ENCODE results near the gene SLCO4A1.

Gene SLCO4A1

GRCh38 chr20:62603021-62603906 is 39.0 kb upstream of the SLCO4A1 start:
- TF ChIP-seq, protein P1, sequence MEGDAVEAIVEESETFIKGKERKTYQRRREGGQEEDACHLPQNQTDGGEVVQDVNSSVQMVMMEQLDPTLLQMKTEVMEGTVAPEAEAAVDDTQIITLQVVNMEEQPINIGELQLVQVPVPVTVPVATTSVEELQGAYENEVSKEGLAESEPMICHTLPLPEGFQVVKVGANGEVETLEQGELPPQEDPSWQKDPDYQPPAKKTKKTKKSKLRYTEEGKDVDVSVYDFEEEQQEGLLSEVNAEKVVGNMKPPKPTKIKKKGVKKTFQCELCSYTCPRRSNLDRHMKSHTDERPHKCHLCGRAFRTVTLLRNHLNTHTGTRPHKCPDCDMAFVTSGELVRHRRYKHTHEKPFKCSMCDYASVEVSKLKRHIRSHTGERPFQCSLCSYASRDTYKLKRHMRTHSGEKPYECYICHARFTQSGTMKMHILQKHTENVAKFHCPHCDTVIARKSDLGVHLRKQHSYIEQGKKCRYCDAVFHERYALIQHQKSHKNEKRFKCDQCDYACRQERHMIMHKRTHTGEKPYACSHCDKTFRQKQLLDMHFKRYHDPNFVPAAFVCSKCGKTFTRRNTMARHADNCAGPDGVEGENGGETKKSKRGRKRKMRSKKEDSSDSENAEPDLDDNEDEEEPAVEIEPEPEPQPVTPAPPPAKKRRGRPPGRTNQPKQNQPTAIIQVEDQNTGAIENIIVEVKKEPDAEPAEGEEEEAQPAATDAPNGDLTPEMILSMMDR (IDR thresholded peaks at IDR 0.05): no peak
- no peak for TF ChIP-seq ZFX (IDR thresholded peaks at IDR 0.05; ENCODE audit: borderline replicate concordance)
- no peak overlapping the region for H3K27ac ChIP-seq

GRCh38 chr20:62603907-62604785 is 38.2 kb upstream of the SLCO4A1 start:
- H3K27ac ChIP-seq: no peak overlapping the region
- TF ChIP-seq, protein P1 (IDR thresholded peaks at IDR 0.05): no peak
- no peak for TF ChIP-seq ZFX (IDR thresholded peaks at IDR 0.05; ENCODE audit: borderline replicate concordance)

- H3K27ac ChIP-seq: no peak overlapping the region
- TF ChIP-seq, protein P1 (IDR thresholded peaks at IDR 0.05): no peak
- no peak for TF ChIP-seq ZFX (IDR thresholded peaks at IDR 0.05; ENCODE audit: borderline replicate concordance)
These were observed 37.5 kb upstream of the SLCO4A1 start for GRCh38 chr20:62604796-62605195.

DNA sequence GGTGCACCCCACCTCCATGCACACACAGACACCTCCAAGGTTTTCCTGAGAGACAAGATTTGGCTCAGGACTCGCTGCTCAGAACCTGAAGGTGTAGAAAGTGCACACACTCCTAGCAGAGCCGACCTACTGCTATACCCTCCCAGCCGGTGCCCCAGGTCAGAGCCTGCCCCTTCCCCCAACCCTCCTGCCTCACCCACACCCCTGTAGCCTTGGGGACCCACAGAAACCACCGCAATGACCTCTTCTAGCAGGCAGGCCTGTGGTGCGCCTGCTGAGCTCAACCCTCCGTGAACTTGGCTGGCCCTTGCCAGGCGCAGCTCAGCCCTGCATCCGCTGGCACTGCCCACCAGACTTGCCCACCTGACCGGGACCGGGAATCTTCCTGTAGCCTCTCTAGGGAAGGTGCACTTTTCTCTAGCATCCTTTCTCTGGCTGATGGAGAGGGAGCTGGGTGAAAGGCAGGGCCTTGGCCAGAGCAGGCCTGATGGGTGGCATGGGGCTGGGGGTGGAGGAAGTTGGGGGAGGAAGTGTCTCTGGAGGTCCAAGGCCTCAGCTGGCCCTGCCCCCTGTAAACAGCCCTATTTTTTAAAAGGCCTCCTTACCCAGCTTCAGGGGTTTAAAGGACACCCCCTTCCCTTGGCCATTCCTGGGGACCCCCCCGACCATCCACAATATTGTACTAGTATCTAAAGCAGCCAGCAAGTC is 36.9 kb upstream of the SLCO4A1 start:
- no peak overlapping the region for H3K27ac ChIP-seq
- no peak for TF ChIP-seq ZFX (IDR thresholded peaks at IDR 0.05; ENCODE audit: borderline replicate concordance)
- TF ChIP-seq, protein P1 (IDR thresholded peaks at IDR 0.05): no peak

DNA sequence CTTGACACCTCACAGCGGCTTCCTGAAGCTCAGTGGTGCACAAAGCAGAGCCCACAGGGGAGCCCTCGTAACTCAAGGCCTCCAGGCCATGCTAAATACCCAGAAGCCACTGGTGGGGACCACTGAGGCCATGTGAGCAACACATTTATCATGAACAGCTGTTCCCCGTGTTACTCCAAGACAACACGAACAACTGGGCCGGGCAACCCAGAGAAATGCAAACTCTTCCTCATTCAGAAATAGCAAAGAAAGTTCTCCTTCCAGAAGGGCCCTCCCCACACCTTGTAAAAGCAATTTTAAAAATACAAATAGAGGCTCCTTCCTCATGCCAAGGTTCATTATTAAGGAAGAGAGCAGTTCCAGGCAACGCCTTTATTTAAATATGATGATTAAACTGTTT is 36.3 kb upstream of the SLCO4A1 start:
- no peak overlapping the region for H3K27ac ChIP-seq

GRCh38 chr20:62606551-62607201 is 35.6 kb upstream of the SLCO4A1 start:
- TF ChIP-seq, protein P1 (IDR thresholded peaks at IDR 0.05): no peak
- no peak for TF ChIP-seq ZFX (IDR thresholded peaks at IDR 0.05; ENCODE audit: borderline replicate concordance)

More for the DNA sequence above, 36.3 kb upstream of the SLCO4A1 start:
- TF ChIP-seq ZFX (IDR thresholded peaks at IDR 0.05; ENCODE audit: borderline replicate concordance): no peak
- TF ChIP-seq, protein P1 (IDR thresholded peaks at IDR 0.05): no peak

More at GRCh38 chr20:62606551-62607201, 35.6 kb upstream of the SLCO4A1 start:
- no peak overlapping the region for H3K27ac ChIP-seq
